ENCODE data around the gene LAMA3.

DNA sequence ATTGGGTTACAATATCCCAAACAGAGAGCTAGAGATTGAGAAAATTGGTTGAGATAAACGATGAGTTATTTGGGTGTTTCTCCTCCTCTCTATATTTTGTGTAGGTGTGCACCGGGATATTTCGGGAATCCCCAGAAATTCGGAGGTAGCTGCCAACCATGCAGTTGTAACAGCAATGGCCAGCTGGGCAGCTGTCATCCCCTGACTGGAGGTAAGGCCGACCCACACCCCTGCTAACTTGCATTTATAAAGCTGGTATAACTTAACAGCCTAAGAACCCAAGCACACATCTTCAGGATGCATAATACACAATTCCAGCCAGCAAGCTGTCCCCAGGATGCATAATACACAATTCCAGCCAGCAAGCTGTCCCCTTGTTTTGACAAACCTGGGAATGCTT, 200.7 kb downstream of the LAMA3 start:
- TF ChIP-seq, protein P1, sequence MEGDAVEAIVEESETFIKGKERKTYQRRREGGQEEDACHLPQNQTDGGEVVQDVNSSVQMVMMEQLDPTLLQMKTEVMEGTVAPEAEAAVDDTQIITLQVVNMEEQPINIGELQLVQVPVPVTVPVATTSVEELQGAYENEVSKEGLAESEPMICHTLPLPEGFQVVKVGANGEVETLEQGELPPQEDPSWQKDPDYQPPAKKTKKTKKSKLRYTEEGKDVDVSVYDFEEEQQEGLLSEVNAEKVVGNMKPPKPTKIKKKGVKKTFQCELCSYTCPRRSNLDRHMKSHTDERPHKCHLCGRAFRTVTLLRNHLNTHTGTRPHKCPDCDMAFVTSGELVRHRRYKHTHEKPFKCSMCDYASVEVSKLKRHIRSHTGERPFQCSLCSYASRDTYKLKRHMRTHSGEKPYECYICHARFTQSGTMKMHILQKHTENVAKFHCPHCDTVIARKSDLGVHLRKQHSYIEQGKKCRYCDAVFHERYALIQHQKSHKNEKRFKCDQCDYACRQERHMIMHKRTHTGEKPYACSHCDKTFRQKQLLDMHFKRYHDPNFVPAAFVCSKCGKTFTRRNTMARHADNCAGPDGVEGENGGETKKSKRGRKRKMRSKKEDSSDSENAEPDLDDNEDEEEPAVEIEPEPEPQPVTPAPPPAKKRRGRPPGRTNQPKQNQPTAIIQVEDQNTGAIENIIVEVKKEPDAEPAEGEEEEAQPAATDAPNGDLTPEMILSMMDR (IDR thresholded peaks at IDR 0.05), result no peak
- no peak for TF ChIP-seq POLR2A (IDR thresholded peaks at IDR 0.05)

All from right lobe of liver (tissue), 4 donors.